ENCODE data around the gene ACTA1.

DNA sequence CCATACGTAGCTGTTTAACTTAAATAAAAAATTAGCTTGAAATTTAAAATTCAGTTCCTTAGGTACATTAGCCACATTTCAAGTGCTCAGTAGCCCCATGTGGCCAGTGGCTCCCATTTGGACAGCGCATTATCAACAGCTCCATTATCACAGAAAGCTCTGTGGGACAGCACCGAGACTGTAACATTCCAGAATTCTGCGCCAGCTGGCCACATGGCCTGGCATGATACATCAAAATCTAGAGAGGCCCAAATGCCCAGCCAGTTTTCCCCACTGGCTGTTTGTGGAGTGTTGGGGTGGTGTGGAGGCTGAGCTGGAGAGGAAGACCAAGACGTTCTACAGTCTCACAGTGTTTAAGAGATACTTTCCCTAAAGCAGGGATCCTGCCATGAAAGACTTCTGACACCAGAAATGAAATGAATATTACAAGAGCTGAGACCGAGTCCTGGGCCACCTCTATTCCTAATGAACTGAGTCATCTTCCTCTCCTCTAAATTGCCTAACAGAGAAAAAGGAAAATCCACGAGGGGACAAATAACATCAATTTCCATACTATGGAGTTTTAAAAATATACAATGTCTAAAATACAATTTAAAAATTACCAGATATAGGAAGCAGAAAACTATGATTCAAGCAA, 27.3 kb upstream of the ACTA1 start:
- TF ChIP-seq POLR2AphosphoS5 (IDR thresholded peaks at IDR 0.05) (no peak), CTCF (IDR thresholded peaks at IDR 0.05; ENCODE audit: poor library complexity, severe bottlenecking) (no peak), TAF1 (IDR thresholded peaks at IDR 0.05; ENCODE audit: low read depth) (no peak), EZH2 (IDR thresholded peaks at IDR 0.05; ENCODE audit: borderline replicate concordance, insufficient read depth, low read length, poor library complexity, severe bottlenecking) (no peak), EP300 (conservative IDR thresholded peaks at IDR 0.05; ENCODE audit: poor library complexity, severe bottlenecking) (no peak), RAD21 (conservative IDR thresholded peaks at IDR 0.05) (no peak), MXI1 (conservative IDR thresholded peaks at IDR 0.05; ENCODE audit: poor library complexity, severe bottlenecking) (no peak)
- TF ChIP-seq, protein P1, sequence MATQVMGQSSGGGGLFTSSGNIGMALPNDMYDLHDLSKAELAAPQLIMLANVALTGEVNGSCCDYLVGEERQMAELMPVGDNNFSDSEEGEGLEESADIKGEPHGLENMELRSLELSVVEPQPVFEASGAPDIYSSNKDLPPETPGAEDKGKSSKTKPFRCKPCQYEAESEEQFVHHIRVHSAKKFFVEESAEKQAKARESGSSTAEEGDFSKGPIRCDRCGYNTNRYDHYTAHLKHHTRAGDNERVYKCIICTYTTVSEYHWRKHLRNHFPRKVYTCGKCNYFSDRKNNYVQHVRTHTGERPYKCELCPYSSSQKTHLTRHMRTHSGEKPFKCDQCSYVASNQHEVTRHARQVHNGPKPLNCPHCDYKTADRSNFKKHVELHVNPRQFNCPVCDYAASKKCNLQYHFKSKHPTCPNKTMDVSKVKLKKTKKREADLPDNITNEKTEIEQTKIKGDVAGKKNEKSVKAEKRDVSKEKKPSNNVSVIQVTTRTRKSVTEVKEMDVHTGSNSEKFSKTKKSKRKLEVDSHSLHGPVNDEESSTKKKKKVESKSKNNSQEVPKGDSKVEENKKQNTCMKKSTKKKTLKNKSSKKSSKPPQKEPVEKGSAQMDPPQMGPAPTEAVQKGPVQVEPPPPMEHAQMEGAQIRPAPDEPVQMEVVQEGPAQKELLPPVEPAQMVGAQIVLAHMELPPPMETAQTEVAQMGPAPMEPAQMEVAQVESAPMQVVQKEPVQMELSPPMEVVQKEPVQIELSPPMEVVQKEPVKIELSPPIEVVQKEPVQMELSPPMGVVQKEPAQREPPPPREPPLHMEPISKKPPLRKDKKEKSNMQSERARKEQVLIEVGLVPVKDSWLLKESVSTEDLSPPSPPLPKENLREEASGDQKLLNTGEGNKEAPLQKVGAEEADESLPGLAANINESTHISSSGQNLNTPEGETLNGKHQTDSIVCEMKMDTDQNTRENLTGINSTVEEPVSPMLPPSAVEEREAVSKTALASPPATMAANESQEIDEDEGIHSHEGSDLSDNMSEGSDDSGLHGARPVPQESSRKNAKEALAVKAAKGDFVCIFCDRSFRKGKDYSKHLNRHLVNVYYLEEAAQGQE (IDR thresholded peaks at IDR 0.05; ENCODE audit: borderline replicate concordance), result no peak

All from neural cell (in vitro differentiated cells).